HEK293T (cell line): ENCODE measurements around the gene RAD23A.

Experiments
- ARNT ChIP-seq: fragments of 450-650 bp; IDR thresholded peaks from 2 replicates; pipeline ENCODE4 v1.6.1; 2017; ENCODE audit warnings: mild to moderate bottlenecking
- CTBP1 ChIP-seq: fragments of 450-650 bp; IDR thresholded peaks from 2 replicates; pipeline ENCODE4 v1.6.1; 2016; ENCODE audit warnings: borderline replicate concordance
- FOXK2 ChIP-seq: fragments of 450-650 bp; IDR thresholded peaks from 2 replicates; pipeline ENCODE4 v1.6.1; 2016; ENCODE audit warnings: mild to moderate bottlenecking
- FOXM1 ChIP-seq: fragments of 450-650 bp; IDR thresholded peaks from 2 replicates; pipeline ENCODE4 v1.6.1; 2017; ENCODE audit warnings: mild to moderate bottlenecking, borderline replicate concordance
- LEF1 ChIP-seq: fragments of 450-650 bp; IDR thresholded peaks from 2 replicates; pipeline ENCODE4 v1.6.1; 2017; ENCODE audit warnings: mild to moderate bottlenecking, borderline replicate concordance
- SP1 ChIP-seq: fragments of 450-650 bp; IDR thresholded peaks from 2 replicates; pipeline ENCODE4 v1.6.1; 2017
- SUZ12 ChIP-seq: fragments of 450-650 bp; IDR thresholded peaks from 2 replicates; pipeline ENCODE4 v1.6.1; 2016; ENCODE audit warnings: mild to moderate bottlenecking
- ZNF384 ChIP-seq: fragments of 450-650 bp; IDR thresholded peaks from 2 replicates; pipeline ENCODE4 v1.6.1; 2016
- TF ChIP-seq, protein P1 (sequence below): fragments of 450-650 bp; IDR thresholded peaks from 2 replicates; pipeline ENCODE4 v1.6.1; 2016

DNA sequence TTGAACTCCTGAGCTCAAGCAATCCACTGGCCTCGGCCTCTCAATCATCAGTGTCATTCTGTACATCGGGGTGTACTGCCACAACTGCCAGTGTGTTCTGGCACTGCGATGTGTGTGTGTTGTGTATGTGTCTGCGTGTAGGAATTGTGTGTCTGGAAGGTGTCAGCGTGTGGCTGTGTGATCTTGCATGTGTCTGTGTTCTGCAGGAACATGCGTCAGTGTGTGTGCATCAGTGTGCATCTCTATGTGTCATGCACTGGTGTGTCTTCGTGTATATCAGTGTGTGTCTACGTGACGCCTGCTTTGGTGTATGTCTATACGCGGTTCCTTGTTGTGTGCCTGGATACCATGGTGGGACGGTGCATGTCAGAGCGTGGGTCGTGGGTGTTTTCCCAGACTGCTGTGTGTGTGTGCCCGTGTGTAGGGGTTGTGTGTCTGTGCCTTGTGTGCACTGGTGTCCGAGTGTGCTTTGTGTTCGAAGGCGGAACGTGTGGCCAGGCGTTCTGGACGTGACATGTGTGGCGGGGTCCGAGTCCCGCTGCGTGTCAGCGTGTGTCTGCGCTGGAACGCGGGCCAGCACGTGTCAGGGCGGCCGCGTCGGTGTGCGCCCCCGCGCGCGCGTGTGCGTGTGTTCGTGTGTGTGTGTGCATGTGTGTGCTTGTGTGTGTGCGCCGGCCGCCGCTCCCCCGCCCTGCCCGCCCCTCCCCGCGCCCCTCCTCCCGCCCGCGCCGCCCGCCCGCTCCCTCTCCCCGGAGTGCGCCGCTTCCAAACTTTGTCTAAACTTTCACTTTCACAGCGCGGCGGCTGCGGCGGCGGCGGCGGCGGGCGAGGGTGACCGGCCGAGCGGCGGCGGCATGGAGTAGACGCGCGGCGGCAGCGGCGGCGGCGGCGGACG, 49.3 kb downstream of the RAD23A start, which contains the start of gene NFIX:
- TF ChIP-seq LEF1 (no peak), ARNT (no peak), ZNF384 (no peak), CTBP1 (no peak), FOXK2 (no peak), SUZ12 (no peak), SP1 (no peak), FOXM1 (no peak)
- TF ChIP-seq, protein P1, sequence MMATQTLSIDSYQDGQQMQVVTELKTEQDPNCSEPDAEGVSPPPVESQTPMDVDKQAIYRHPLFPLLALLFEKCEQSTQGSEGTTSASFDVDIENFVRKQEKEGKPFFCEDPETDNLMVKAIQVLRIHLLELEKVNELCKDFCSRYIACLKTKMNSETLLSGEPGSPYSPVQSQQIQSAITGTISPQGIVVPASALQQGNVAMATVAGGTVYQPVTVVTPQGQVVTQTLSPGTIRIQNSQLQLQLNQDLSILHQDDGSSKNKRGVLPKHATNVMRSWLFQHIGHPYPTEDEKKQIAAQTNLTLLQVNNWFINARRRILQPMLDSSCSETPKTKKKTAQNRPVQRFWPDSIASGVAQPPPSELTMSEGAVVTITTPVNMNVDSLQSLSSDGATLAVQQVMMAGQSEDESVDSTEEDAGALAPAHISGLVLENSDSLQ, result 0 out of 2 replicates have a peak, but pooled peaks have one; percentile 10
